Activated T-cell treated with anti-CD3 and anti-CD28 coated beads for 24 hours (primary cell): Measurements from ENCODE around the gene TRIM14.
"Not testable (repeated sequence)": the region's sequence is repeated elsewhere in the genome, so short reads cannot be mapped to it uniquely, and the experiment has no call there.

Experiments used
- DNase-seq: peaks from one replicate; pipeline ENCODE4 v3.0.0-alpha.2; 2020; ENCODE audit warnings: low read depth

The TRIM14 gene

GRCh38 chr9:98046180-98046543, 72.9 kb downstream of the TRIM14 start:
- DNase-seq, result no peak

GRCh38 chr9:98045234-98046179, 73.5 kb downstream of the TRIM14 start:
- DNase-seq, result peak; percentile 17

GRCh38 chr9:98043915-98044314, 75.1 kb downstream of the TRIM14 start:
- no peak for DNase-seq

GRCh38 chr9:98040212-98040611, 78.8 kb downstream of the TRIM14 start:
- no peak for DNase-seq

GRCh38 chr9:98039607-98040017, 79.4 kb downstream of the TRIM14 start:
- DNase-seq, result no peak

GRCh38 chr9:98038958-98039357, 80.1 kb downstream of the TRIM14 start:
- DNase-seq, result no peak

- DNase-seq, result no peak
These were observed 81.7 kb downstream of the TRIM14 start for GRCh38 chr9:98037357-98037756.

GRCh38 chr9:98034593-98035546, 84.2 kb downstream of the TRIM14 start:
- peak; percentile 82 for DNase-seq

GRCh38 chr9:98031935-98032334, 87.1 kb downstream of the TRIM14 start:
- no peak for DNase-seq

GRCh38 chr9:98031169-98031568, 87.9 kb downstream of the TRIM14 start:
- DNase-seq, result no peak

- no peak for DNase-seq
These were observed 94.3 kb downstream of the TRIM14 start for GRCh38 chr9:98024702-98025101.

- DNase-seq, result no peak
These were observed 96.6 kb downstream of the TRIM14 start for GRCh38 chr9:98022447-98022846.

GRCh38 chr9:98021306-98022040, 97.5 kb downstream of the TRIM14 start:
- no peak for DNase-seq

GRCh38 chr9:98020476-98021145, 98.4 kb downstream of the TRIM14 start:
- DNase-seq, result no peak

GRCh38 chr9:98019869-98020268, 99.2 kb downstream of the TRIM14 start:
- not testable (repeated sequence) for DNase-seq
